Inflammatory macrophage (primary cell): ENCODE measurements around the gene INPP5K.
"Not testable (repeated sequence)": the region's sequence is repeated elsewhere in the genome, so short reads cannot be mapped to it uniquely, and the experiment has no call there.

Experiments used
- DNase-seq, 2 donors: peaks; one replicate each; pipeline ENCODE4 v3.0.0-alpha.2; 2020 to 2022

INPP5K gene

GRCh38 chr17:1546292-1546922 lies 30.0 kb upstream of the INPP5K start:
- no peak for DNase-seq

- no peak for DNase-seq
These were observed 29.2 kb upstream of the INPP5K start for GRCh38 chr17:1545618-1546017.

GRCh38 chr17:1542316-1542715 lies 25.9 kb upstream of the INPP5K start:
- DNase-seq = no peak

GRCh38 chr17:1541367-1541904 lies 25.0 kb upstream of the INPP5K start:
- DNase-seq = no peak

- DNase-seq = no peak
These were observed 23.4 kb upstream of the INPP5K start for GRCh38 chr17:1539811-1540210.

GRCh38 chr17:1535737-1536136 lies 19.3 kb upstream of the INPP5K start:
- no peak for DNase-seq

GRCh38 chr17:1533661-1534325 lies 17.4 kb upstream of the INPP5K start:
- no peak for DNase-seq

- peak; percentile 29 to 49 for DNase-seq
These were observed 16.6 kb upstream of the INPP5K start for GRCh38 chr17:1532836-1533602.

- no peak for DNase-seq
These were observed 13.5 kb upstream of the INPP5K start for GRCh38 chr17:1529863-1530262.

GRCh38 chr17:1526876-1527275 lies 10.5 kb upstream of the INPP5K start:
- DNase-seq = not testable (repeated sequence)

- DNase-seq = no peak
These were observed 6.2 kb upstream of the INPP5K start for GRCh38 chr17:1522626-1523025.

- DNase-seq = no peak
These were observed 4.8 kb upstream of the INPP5K start for GRCh38 chr17:1521086-1521640.

GRCh38 chr17:1519678-1520077 lies 3.3 kb upstream of the INPP5K start:
- DNase-seq = no peak

GRCh38 chr17:1518410-1518809 lies 2.0 kb upstream of the INPP5K start:
- DNase-seq = no peak

GRCh38 chr17:1515640-1516387 lies 598 bp downstream of the INPP5K start:
- DNase-seq = peak; percentile 77 to 79

- DNase-seq = no peak
These were observed 4.1 kb downstream of the INPP5K start for GRCh38 chr17:1512351-1512750.

GRCh38 chr17:1511756-1512321 lies 4.6 kb downstream of the INPP5K start:
- no peak for DNase-seq

- DNase-seq = no peak
These were observed 5.1 kb downstream of the INPP5K start for GRCh38 chr17:1511290-1511689.

- DNase-seq = peak in 1 of 2 donors; percentile 62
These were observed 7.0 kb downstream of the INPP5K start for GRCh38 chr17:1509290-1509881.

GRCh38 chr17:1508709-1509108 lies 7.7 kb downstream of the INPP5K start:
- DNase-seq = not testable (repeated sequence)

GRCh38 chr17:1506649-1507267 lies 9.7 kb downstream of the INPP5K start:
- no peak for DNase-seq
